Vagina (tissue), 2 donors: Measurements from ENCODE around the gene EHMT1. TPM values are rescaled to one million over a fixed set of nuclear protein-coding genes. Genes with fewer than 3 reads are reported as not detected.
A peak's percentile ranks its signal among the peaks of the same experiment; 100 is the strongest.

ENCODE experiments used
- DNase-seq, 2 donors: peaks; one replicate each; pipeline ENCODE4 v3.0.0-alpha.2; 2017; ENCODE audit errors: extremely low spot score in 2 of 2
- H3K27ac ChIP-seq: fragments of 200-600 bp; sonication (generic); one replicate; pipeline ENCODE4 v1.5.1; 2019
- H3K27me3 ChIP-seq: fragments of 200-600 bp; sonication (generic); one replicate; pipeline ENCODE4 v1.5.1; 2019
- H3K36me3 ChIP-seq, 2 donors: fragments of 200-600 bp; sonication (generic); one replicate each; pipeline ENCODE4 v1.5.1; 2017 to 2019
- H3K4me1 ChIP-seq: fragments of 200-600 bp; sonication (generic); one replicate; pipeline ENCODE4 v1.5.1; 2019
- H3K4me3 ChIP-seq, 2 donors: fragments of 200-600 bp; sonication (generic); 1 replicate in 1 of 2; 2 replicates in 1 of 2; pipeline ENCODE4 v1.5.1; 2016 to 2019
- H3K9me3 ChIP-seq: fragments of 200-600 bp; sonication (generic); one replicate; pipeline ENCODE4 v1.5.1; 2019
- CTCF ChIP-seq, 3 experiments: fragments of 450-650 bp in 2 of 3; fragments of 200-600 bp in 1 of 3; sonication (generic) in 1 of 3; IDR thresholded peaks; one replicate each; pipeline ENCODE4 v1.5.1; 2017 to 2019; ENCODE audit warnings: antibody characterized with exemption in 3 of 3, mild to moderate bottlenecking in 2 of 3, moderate library complexity in 2 of 3
- POLR2A ChIP-seq, 2 donors: fragments of 450-650 bp; IDR thresholded peaks; one replicate each; pipeline ENCODE4 v1.6.1; 2017; ENCODE audit warnings: antibody characterized with exemption in 2 of 2, mild to moderate bottlenecking in 2 of 2, moderate library complexity in 2 of 2
- POLR2AphosphoS5 ChIP-seq, 2 donors: sonication (generic); formaldehyde crosslinking; IDR thresholded peaks; one replicate each; pipeline ENCODE4 v1.9.0; 2017; ENCODE audit warnings: antibody characterized with exemption in 2 of 2, mild to moderate bottlenecking in 2 of 2, low read depth in 1 of 2; ENCODE audit not compliant: insufficient read depth in 1 of 2
- intact Hi-C: fragments of 100-400 bp; cut with DNase I; formaldehyde crosslinking; loops from one replicate; pipeline ENCODE4 v1.15.1; 2023
- total RNA-seq: library from RNA; depleted of rRNA; stranded (reverse); fragments of >200 nt; gene quantifications from one replicate; pipeline ENCODE4 v1.2.3, GENCODE V29; 2016

The EHMT1 gene
- total RNA-seq = 65.8 TPM

GRCh38 chr9:137618105-137619067 lies at the start of gene EHMT1:
TSS of gene EHMT1 (plus strand) at chr9:137619005. CDS start at chr9:137619029, 24 bp downstream.
- peak in 1 of 2 donors; percentile 89 for DNase-seq
- peak in 1 of 2 donors; percentile 73 for TF ChIP-seq POLR2AphosphoS5 (IDR thresholded peaks at IDR 0.05; ENCODE audit: insufficient read depth in 1 of 2, low read depth in 1 of 2)
- no peak for TF ChIP-seq CTCF (IDR thresholded peaks at IDR 0.05)
- peak in 1 of 2 donors; percentile 47 for TF ChIP-seq POLR2A (IDR thresholded peaks at IDR 0.05)
- Histone ChIP-seq H3K4me3 (peak within 1 kb of the TSS; percentile 92 to 96), H3K27ac (peak within 1 kb of the TSS; percentile 82), H3K9me3 (no peaks in the 10 kb centered on the region), H3K4me1 (peaks cover 66% of the 10 kb centered on the region), H3K27me3 (no peaks in the 10 kb centered on the region), H3K36me3 (peaks cover 0 to 24% of the 10 kb centered on the region in 2 donors)
- intact Hi-C loops = no loop called here

GRCh38 chr9:137569609-137570203 lies 49.1 kb upstream of the EHMT1 start:
- TF ChIP-seq POLR2A (IDR thresholded peaks at IDR 0.05) = no peak
- no peak for TF ChIP-seq POLR2AphosphoS5 (IDR thresholded peaks at IDR 0.05; ENCODE audit: insufficient read depth in 1 of 2, low read depth in 1 of 2)
- TF ChIP-seq CTCF (IDR thresholded peaks at IDR 0.05) = no peak
- H3K36me3 ChIP-seq = peaks cover 0 to 35% of the 10 kb centered on the region in 2 donors
- intact Hi-C loops = no loop called here

GRCh38 chr9:137570566-137570965 lies 48.2 kb upstream of the EHMT1 start:
- intact Hi-C loops = no loop called here
- no peak for DNase-seq
- Histone ChIP-seq H3K4me3 (no peak overlapping the region), H3K9me3 (no peaks in the 10 kb centered on the region), H3K27ac (no peak overlapping the region), H3K36me3 (peaks cover 0 to 39% of the 10 kb centered on the region in 2 donors), H3K27me3 (no peaks in the 10 kb centered on the region), H3K4me1 (peaks cover 4% of the 10 kb centered on the region)
- TF ChIP-seq POLR2AphosphoS5 (IDR thresholded peaks at IDR 0.05; ENCODE audit: insufficient read depth in 1 of 2, low read depth in 1 of 2) (no peak), POLR2A (IDR thresholded peaks at IDR 0.05) (no peak), CTCF (IDR thresholded peaks at IDR 0.05) (no peak)

More at GRCh38 chr9:137569609-137570203, 49.1 kb upstream of the EHMT1 start:
- H3K27ac ChIP-seq = no peak overlapping the region
- DNase-seq = no peak
- H3K4me1 ChIP-seq = no peaks in the 10 kb centered on the region
- H3K4me3 ChIP-seq = no peak overlapping the region
- H3K27me3 ChIP-seq = no peaks in the 10 kb centered on the region
- no peaks in the 10 kb centered on the region for H3K9me3 ChIP-seq

- peaks cover 34% of the 10 kb centered on the region for H3K4me1 ChIP-seq
- TF ChIP-seq CTCF (IDR thresholded peaks at IDR 0.05) = no peak
- no peak for DNase-seq
- no peaks in the 10 kb centered on the region for H3K9me3 ChIP-seq
- intact Hi-C loops = no loop called here
- H3K27me3 ChIP-seq = no peaks in the 10 kb centered on the region
- no peak overlapping the region for H3K4me3 ChIP-seq
- H3K36me3 ChIP-seq = peaks cover 0 to 43% of the 10 kb centered on the region in 2 donors
- no peak overlapping the region for H3K27ac ChIP-seq
Measured at GRCh38 chr9:137574192-137574591, 44.6 kb upstream of the EHMT1 start.

GRCh38 chr9:137575364-137575715 lies 43.5 kb upstream of the EHMT1 start:
- H3K4me1 ChIP-seq = peaks cover 38% of the 10 kb centered on the region
- peaks cover 0 to 43% of the 10 kb centered on the region in 2 donors for H3K36me3 ChIP-seq
- DNase-seq = no peak
- no peaks in the 10 kb centered on the region for H3K27me3 ChIP-seq
- no peak overlapping the region for H3K27ac ChIP-seq
- intact Hi-C loops = no loop called here
- H3K9me3 ChIP-seq = no peaks in the 10 kb centered on the region
- no peak for TF ChIP-seq POLR2AphosphoS5 (IDR thresholded peaks at IDR 0.05; ENCODE audit: insufficient read depth in 1 of 2, low read depth in 1 of 2)
- no peak for TF ChIP-seq POLR2A (IDR thresholded peaks at IDR 0.05)
- no peak for TF ChIP-seq CTCF (IDR thresholded peaks at IDR 0.05)
- H3K4me3 ChIP-seq = no peak overlapping the region
